Lung (tissue), 12 donors: ENCODE data around the gene PPP4R1. TPM values are rescaled to one million over a fixed set of nuclear protein-coding genes. Genes with fewer than 3 reads are reported as not detected.

Source experiments
- ATAC-seq: fragments of 200-7000 bp; cut with Tn5 transposase; one replicate; pipeline ENCODE4 v1.9.1; 2020; ENCODE audit warnings: moderate number of reproducible peaks; ENCODE audit not compliant: insufficient read depth, low FRiP score
- DNase-seq, 3 donors: peaks; one replicate each; pipeline ENCODE4 v3.0.0-alpha.2; 2013 to 2017
- H3K27ac ChIP-seq, 2 donors: one replicate each; pipeline ENCODE4 v1.5.1; 2013; ENCODE audit warnings: mild to moderate bottlenecking in 2 of 2, moderate library complexity in 2 of 2, control low read depth in 1 of 2, inconsistent platforms in 1 of 2, low read depth in 1 of 2, low read length in 1 of 2
- H3K27me3 ChIP-seq, 3 donors: one replicate each; pipeline ENCODE4 v1.5.1; 2013; ENCODE audit warnings: low read length in 2 of 3; ENCODE audit not compliant: control insufficient read depth in 3 of 3, insufficient read depth in 3 of 3
- H3K36me3 ChIP-seq, 4 donors: one replicate each; pipeline ENCODE4 v1.5.1; 2013; ENCODE audit warnings: low read length in 4 of 4, mild to moderate bottlenecking in 1 of 4, moderate library complexity in 1 of 4; ENCODE audit not compliant: control insufficient read depth in 4 of 4, insufficient read depth in 4 of 4
- H3K4me1 ChIP-seq, 5 donors: one replicate each; pipeline ENCODE4 v1.5.1; 2013; ENCODE audit warnings: low read length in 5 of 5, mild to moderate bottlenecking in 2 of 5, moderate library complexity in 1 of 5; ENCODE audit not compliant: control insufficient read depth in 5 of 5, insufficient read depth in 5 of 5
- H3K4me3 ChIP-seq: one replicate; pipeline ENCODE4 v1.5.1; 2013; ENCODE audit warnings: mild to moderate bottlenecking, control low read depth, moderate library complexity
- H3K9ac ChIP-seq, 2 donors: one replicate each; pipeline ENCODE4 v1.5.1; 2013; ENCODE audit warnings: low read length in 2 of 2, control low read depth in 1 of 2; ENCODE audit not compliant: insufficient read depth in 1 of 2
- H3K9me3 ChIP-seq, 4 donors: one replicate each; pipeline ENCODE4 v1.5.1; 2013; ENCODE audit warnings: low read length in 3 of 4, mild to moderate bottlenecking in 1 of 4, moderate library complexity in 1 of 4; ENCODE audit not compliant: control insufficient read depth in 4 of 4, insufficient read depth in 3 of 4
- CTCF ChIP-seq: IDR thresholded peaks from 2 replicates; pipeline ENCODE4 v1.5.1; 2012; ENCODE audit warnings: mild to moderate bottlenecking; ENCODE audit errors: control extremely low read depth, extremely low read depth
- WGBS, 2 donors: extraction: QIAGEN DNeasy Blood & Tissue Kit; methylation state at CpG; one replicate each; pipeline ENCODE4 v1.1.7; 2013; 5-methylcytosine and 5-hydroxymethylcytosine counted together
- polyA plus RNA-seq, 2 donors: library from polyadenylated mRNA; stranded (reverse); fragments of 200-250 nt; gene quantifications; one replicate each; pipeline ENCODE4 v1.2.1, GENCODE V29; 2013
- total RNA-seq, 2 donors: library from RNA; depleted of rRNA in 1 of 2; stranded (reverse); fragments of >200 nt in 1 of 2; gene quantifications; one replicate each; pipeline ENCODE4 v1.2.1, GENCODE V29; 2014 to 2021
- donor health status: control.
- donor health status: control.
- donor health status: Bipolar disorder and iron deficiency.
- donor health status: healthy.
- donor health status: DM: yes; HTN: yes; CAD: no.

Gene PPP4R1
- total and polyA plus RNA-seq, 4 donors, result 34.4 to 190 (median 99.0) TPM

GRCh38 chr18:9531791-9532410 is 82.5 kb downstream of the PPP4R1 start:
- ATAC-seq (no peak), DNase-seq (no peak)
- Histone ChIP-seq H3K4me3 (no peak overlapping the region), H3K27me3 (no peaks in the 10 kb centered on the region), H3K27ac (no peak overlapping the region), H3K9ac (no peak overlapping the region), H3K4me1 (no peaks in the 10 kb centered on the region), H3K36me3 (peaks cover 16 to 34% (median 28%) of the 10 kb centered on the region in 4 donors), H3K9me3 (peaks cover 0 to 4% (median 0%) of the 10 kb centered on the region in 4 donors)
- WGBS, 2 donors, result 89 to 93% methylated on average over 7 of the region's 7 CpGs
- no peak for TF ChIP-seq CTCF

- Histone ChIP-seq H3K9ac (no peak overlapping the region), H3K27me3 (no peaks in the 10 kb centered on the region), H3K4me1 (no peaks in the 10 kb centered on the region), H3K9me3 (peaks cover 0 to 4% (median 0%) of the 10 kb centered on the region in 4 donors), H3K36me3 (peaks cover 20 to 35% (median 22%) of the 10 kb centered on the region in 4 donors), H3K27ac (no peak overlapping the region), H3K4me3 (no peak overlapping the region)
- TF ChIP-seq CTCF, result no peak
- DNase-seq (no peak), ATAC-seq (no peak)
- 66 to 84% methylated on average over 6 of the region's 6 CpGs for WGBS, 2 donors
Observed at GRCh38 chr18:9530226-9531009, 83.9 kb downstream of the PPP4R1 start.

- Histone ChIP-seq H3K9ac (no peak overlapping the region), H3K4me1 (no peaks in the 10 kb centered on the region), H3K27me3 (no peaks in the 10 kb centered on the region), H3K36me3 (peaks cover 9 to 26% (median 14%) of the 10 kb centered on the region in 4 donors), H3K4me3 (no peak overlapping the region), H3K9me3 (no peaks in the 10 kb centered on the region), H3K27ac (no peak overlapping the region)
- no peak for ATAC-seq
- DNase-seq, result no peak
- TF ChIP-seq CTCF, result no peak
Observed at GRCh38 chr18:9526458-9526857, 87.9 kb downstream of the PPP4R1 start.
